Measurements from ENCODE around the gene JPT2.

Gene JPT2

DNA sequence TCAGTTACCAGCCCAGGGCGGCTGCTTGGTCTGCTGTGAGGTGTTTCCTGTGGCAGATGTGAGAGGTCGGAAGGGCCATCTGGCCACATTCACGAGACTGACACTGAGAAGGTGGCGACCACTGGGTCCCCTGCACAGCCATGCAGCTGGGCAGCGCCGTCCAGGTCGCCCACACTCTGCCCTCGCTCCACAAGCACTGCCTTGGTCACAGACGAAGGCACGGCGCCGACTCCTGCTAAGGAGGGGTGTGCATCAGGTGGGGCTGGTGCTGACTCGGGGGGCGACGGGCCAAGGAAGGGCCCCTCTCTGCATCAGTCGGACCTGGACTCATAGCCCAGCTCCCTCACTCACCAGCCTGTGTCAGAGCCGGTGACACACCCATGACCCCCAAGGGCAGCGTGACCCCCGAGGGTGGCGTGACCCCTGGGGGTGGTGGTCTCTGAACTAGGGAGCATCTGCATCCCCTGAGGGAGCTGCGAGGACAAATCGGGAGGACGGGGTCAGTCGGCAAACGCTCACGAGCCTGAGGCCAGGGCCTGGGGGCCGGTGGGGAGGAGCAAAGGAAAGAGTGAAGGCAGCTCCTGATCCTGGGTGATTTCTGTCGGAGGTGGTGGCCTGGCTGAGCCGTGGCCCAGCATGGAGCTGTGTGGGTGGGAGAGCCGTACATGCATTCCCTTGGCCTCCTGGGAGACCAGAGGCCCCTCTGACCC lies 62.9 kb downstream of the JPT2 start:
- no peak for DNase-seq

- no peak for DNase-seq
Observed at GRCh38 chr16:1741553-1742165, 63.6 kb downstream of the JPT2 start.

- no peak for DNase-seq
Observed at GRCh38 chr16:1743376-1744337, 65.6 kb downstream of the JPT2 start.

DNA sequence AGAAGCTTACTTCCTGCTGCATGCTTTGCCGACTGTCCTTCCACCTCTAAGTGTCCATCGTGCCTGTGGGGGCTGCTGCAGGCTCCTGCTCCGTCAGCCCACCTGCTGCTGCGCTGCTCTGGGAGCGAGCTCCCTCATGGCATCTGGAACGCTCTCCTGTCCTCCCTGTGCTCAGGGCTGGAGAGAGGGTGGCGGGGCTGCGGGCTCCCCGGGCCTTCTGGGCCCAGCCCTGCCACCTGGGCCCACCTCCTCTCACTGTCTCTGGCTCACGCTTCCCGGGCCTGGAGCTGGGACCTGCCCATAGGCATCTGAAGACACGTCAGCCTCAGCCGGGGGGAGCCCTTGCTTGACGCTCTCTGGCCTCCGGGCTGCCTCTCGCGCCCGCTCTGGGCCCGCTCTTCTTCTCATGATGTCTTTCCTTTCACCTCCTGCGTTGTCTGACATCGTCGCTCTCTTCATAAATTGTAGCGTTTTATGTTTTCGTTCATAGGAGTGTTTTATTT lies 66.3 kb downstream of the JPT2 start:
- DNase-seq, result no peak

GRCh38 chr16:1745181-1745899 lies 67.3 kb downstream of the JPT2 start:
- no peak for DNase-seq

- no peak for DNase-seq
Observed at GRCh38 chr16:1745900-1746692, 68.0 kb downstream of the JPT2 start.

- no peak for DNase-seq
Observed at GRCh38 chr16:1746693-1747195, 68.7 kb downstream of the JPT2 start.

- no peak for DNase-seq
Observed at GRCh38 chr16:1747934-1748333, 69.9 kb downstream of the JPT2 start.

DNA sequence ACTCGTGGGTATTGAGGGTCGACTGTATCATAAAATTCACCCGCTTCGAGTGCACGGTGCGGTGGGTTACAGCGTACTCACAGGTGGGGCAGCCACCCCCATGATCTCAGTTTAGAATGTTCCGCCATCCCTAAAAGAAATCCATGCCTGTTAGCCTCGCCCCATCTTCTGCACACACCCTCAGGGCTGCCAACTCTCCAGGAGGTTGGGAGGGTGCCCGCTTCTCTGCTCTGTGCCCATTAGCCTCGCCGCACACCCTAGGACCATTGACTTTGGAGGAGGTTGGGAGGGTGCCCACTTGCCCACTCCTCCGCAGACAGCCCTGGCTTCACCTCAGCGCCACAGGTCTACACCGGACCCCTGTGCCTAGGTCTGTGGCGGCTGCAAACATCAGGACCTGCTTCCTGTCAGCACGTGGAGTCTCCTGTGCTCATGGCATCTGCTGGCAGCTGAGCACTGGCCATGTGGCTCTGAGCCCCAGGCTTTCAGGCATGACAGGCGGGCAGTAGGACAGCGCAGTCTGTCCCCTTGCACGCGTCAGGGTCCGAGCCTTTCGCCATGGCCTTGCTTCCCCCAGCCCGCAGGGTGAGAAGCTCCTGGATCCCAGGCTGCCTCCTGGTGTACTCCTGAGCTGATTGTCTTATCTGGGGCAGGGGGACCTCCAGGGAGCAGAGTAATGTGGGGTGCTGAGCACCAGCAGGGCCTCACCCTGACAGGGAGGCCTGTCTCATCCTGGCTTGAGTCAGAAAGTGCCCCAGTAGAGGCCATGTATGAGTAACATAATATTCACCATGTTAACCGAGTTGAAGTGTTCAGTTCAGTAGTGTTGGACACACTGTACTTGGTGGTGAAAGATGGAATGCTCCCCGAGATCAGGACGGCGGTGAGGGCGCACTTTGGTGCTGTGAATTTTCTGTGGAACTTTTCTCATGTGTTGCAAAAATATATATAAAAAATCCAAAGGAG lies 71.4 kb downstream of the JPT2 start:
- DNase-seq, result no peak

All from CD4-positive, alpha-beta T cell treated with Interleukin-21 for 1 hour (primary cell).